CD4-positive, alpha-beta T cell (primary cell): Measurements from ENCODE around the gene MAT1A. TPM values are rescaled to one million over a fixed set of nuclear protein-coding genes. Genes with fewer than 3 reads are reported as not detected.
"Not testable (repeated sequence)": the region's sequence is repeated elsewhere in the genome, so short reads cannot be mapped to it uniquely, and the experiment has no call there.

Experiments
- ATAC-seq: fragments of 200-7000 bp; cut with Tn5 transposase; one replicate; pipeline ENCODE4 v1.10.0; 2022; ENCODE audit warnings: mild to moderate bottlenecking; ENCODE audit not compliant: poor library complexity
- CTCF ChIA-PET: fragments of 350-600 bp; sonication (Branson Sonifier 250); formaldehyde crosslinking; loops from one replicate; lab custom pipeline; 2021; ENCODE audit warnings: antibody characterized with exemption, inconsistent platforms; lab: Charles Lee
- POLR2A ChIA-PET: fragments of 350-600 bp; sonication (Branson Sonifier 250); formaldehyde crosslinking; loops from one replicate; lab custom pipeline; 2021; ENCODE audit warnings: antibody characterized with exemption, inconsistent platforms; lab: Charles Lee
- DNase-seq, 14 experiments: peaks; one replicate each; pipeline ENCODE4 v3.0.0-alpha.2; 2013 to 2020; ENCODE audit warnings: mixed read lengths in 2 of 14
- H3K27ac ChIP-seq, 2 donors: one replicate each; pipeline versions ENCODE4 v1.5.1 to v1.7.0; 2013; ENCODE audit warnings: low read length in 2 of 2, low read depth in 1 of 2, mild to moderate bottlenecking in 1 of 2
- H3K27me3 ChIP-seq, 2 experiments: 1 replicate in 1 of 2; 2 replicates in 1 of 2; pipeline versions ENCODE4 v1.6.1 to v1.7.0; 2013; ENCODE audit warnings: low read length in 2 of 2, control low read depth in 1 of 2, mild to moderate bottlenecking in 1 of 2, moderate library complexity in 1 of 2; ENCODE audit not compliant: insufficient read depth in 2 of 2, control insufficient read depth in 1 of 2
- H3K36me3 ChIP-seq: one replicate; pipeline ENCODE4 v1.6.1; 2013; ENCODE audit warnings: low read length, control low read depth; ENCODE audit not compliant: insufficient read depth
- H3K4me1 ChIP-seq: one replicate; pipeline ENCODE4 v1.6.1; 2013; ENCODE audit warnings: low read length, control low read depth; ENCODE audit not compliant: insufficient read depth
- H3K4me3 ChIP-seq: one replicate; pipeline ENCODE4 v1.5.1; 2013; ENCODE audit warnings: mild to moderate bottlenecking, low read length, moderate library complexity
- H3K9me3 ChIP-seq, 2 experiments: 1 replicate in 1 of 2; 2 replicates in 1 of 2; pipeline versions ENCODE4 v1.6.1 to v1.7.0; 2013; ENCODE audit warnings: low read length in 2 of 2, mild to moderate bottlenecking in 2 of 2, control low read depth in 1 of 2, moderate library complexity in 1 of 2; ENCODE audit not compliant: control insufficient read depth in 1 of 2, insufficient read depth in 1 of 2
- H3K27ac Mint-ChIP-seq: one replicate; pipeline ENCODE4 v1.8.0; 2020; ENCODE audit warnings: mixed read lengths
- H3K27me3 Mint-ChIP-seq: one replicate; pipeline ENCODE4 v1.8.0; 2021; ENCODE audit warnings: mixed read lengths
- H3K36me3 Mint-ChIP-seq: one replicate; pipeline ENCODE4 v1.8.0; 2021; ENCODE audit warnings: low read depth, mixed read lengths
- H3K4me1 Mint-ChIP-seq: one replicate; pipeline ENCODE4 v1.8.0; 2021; ENCODE audit warnings: low read depth, mixed read lengths
- H3K4me3 Mint-ChIP-seq: one replicate; pipeline ENCODE4 v1.8.0; 2020; ENCODE audit warnings: mild to moderate bottlenecking, mixed read lengths
- H3K9me3 Mint-ChIP-seq: one replicate; pipeline ENCODE4 v1.8.0; 2020; ENCODE audit warnings: mixed read lengths
- CTCF ChIP-seq: fragments of 200-600 bp; IDR thresholded peaks from one replicate; pipeline ENCODE4 v1.8.0; 2022; ENCODE audit warnings: antibody characterized with exemption, mild to moderate bottlenecking
- intact Hi-C, 2 experiments: fragments of 100-400 bp; cut with DNase I in 1 of 2; cut with micrococcal nuclease in 1 of 2; formaldehyde crosslinking; loops; one replicate each; pipeline versions ENCODE4 v1.15.1 to v1.9.0; 2023 to 2025; cut with DNase I, micrococcal nuclease
- total RNA-seq, 174 experiments: library from RNA in 2 of 174; stranded (reverse) in 2 of 174; gene quantifications; one replicate each; pipeline ENCODE4 v1.2.3 and lab custom pipeline; 2021 to 2026

The MAT1A gene
- total RNA-seq, 2 experiments from 2014 or later, result not detected

DNA sequence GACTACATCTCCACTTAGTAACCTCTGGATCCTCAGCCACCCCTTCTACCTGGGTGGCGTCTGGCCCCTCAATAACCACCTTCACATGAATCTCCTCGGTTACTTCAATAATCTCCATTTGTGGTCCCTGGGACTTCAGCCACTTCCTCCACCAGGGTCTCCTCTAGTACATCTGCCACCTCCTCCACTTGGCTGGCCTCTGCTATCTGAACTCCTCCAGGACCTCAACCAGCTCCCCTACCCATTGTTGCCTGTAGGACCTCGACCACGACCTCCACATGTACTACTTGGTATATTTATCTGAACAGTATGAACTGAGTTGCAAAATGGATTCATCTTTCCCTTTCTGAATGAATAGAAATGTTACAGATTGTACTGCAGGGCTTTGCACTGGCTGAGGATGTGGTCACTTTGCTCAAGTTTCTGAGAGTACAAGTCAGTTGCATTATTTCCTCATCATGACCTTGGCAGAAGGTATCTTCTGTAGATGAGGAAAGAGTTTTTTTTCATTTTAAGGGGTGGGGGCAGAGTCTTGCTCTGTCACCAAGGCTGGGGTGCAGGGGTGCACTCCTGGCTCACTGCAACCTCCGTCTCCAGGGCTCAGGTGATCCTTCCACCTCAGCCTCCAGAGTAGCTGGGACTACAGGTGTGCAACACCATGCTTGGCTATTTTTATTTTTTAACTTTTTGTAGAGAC, 36.0 kb downstream of the MAT1A start:
- no peaks in the 10 kb centered on the region for H3K36me3 Mint-ChIP-seq
- CTCF ChIA-PET, result no interaction called here

GRCh38 chr10:80252296-80252887, 37.1 kb downstream of the MAT1A start:
- H3K4me1 Mint-ChIP-seq, result no peaks in the 10 kb centered on the region
- ATAC-seq (no peak), DNase-seq (no peak)
- Histone ChIP-seq H3K27ac (no peak overlapping the region), H3K4me3 (no peak overlapping the region), H3K9me3 (no peaks in the 10 kb centered on the region), H3K27me3 (no peaks in the 10 kb centered on the region), H3K4me1 (no peaks in the 10 kb centered on the region), H3K36me3 (no peaks in the 10 kb centered on the region)
- no peak overlapping the region for H3K4me3 Mint-ChIP-seq
- no peaks in the 10 kb centered on the region for H3K36me3 Mint-ChIP-seq
- ChIA-PET CTCF (no interaction called here), POLR2A (no interaction called here)
- no peak for TF ChIP-seq CTCF
- no peaks in the 10 kb centered on the region for H3K9me3 Mint-ChIP-seq
- no peak overlapping the region for H3K27ac Mint-ChIP-seq
- no peaks in the 10 kb centered on the region for H3K27me3 Mint-ChIP-seq
- intact Hi-C loops, result loop anchor here in 1 of 2 experiments (10.0 kb wide), 1 partner anchor 688 kb away; the partner anchor contains the start of gene SFTPA2

More for the DNA sequence above, 36.0 kb downstream of the MAT1A start:
- Histone ChIP-seq H3K4me3 (no peak overlapping the region), H3K27me3 (no peaks in the 10 kb centered on the region), H3K27ac (no peak overlapping the region), H3K36me3 (no peaks in the 10 kb centered on the region), H3K4me1 (no peaks in the 10 kb centered on the region), H3K9me3 (no peaks in the 10 kb centered on the region)
- POLR2A ChIA-PET, result no interaction called here
- DNase-seq (peak in 1 of 14 experiments; percentile 1), ATAC-seq (no peak)
- no peaks in the 10 kb centered on the region for H3K27me3 Mint-ChIP-seq
- no peak for TF ChIP-seq CTCF
- no peaks in the 10 kb centered on the region for H3K4me1 Mint-ChIP-seq
- intact Hi-C loops, result loop anchor here in 1 of 2 experiments (10.0 kb wide), 1 partner anchor 689 kb away; the partner anchor contains the start of gene SFTPA2
- H3K27ac Mint-ChIP-seq, result no peak overlapping the region
- H3K4me3 Mint-ChIP-seq, result no peak overlapping the region
- no peaks in the 10 kb centered on the region for H3K9me3 Mint-ChIP-seq

- CTCF ChIA-PET, DNase-seq, H3K4me3 Mint-ChIP-seq: not testable (repeated sequence)
Measured at GRCh38 chr10:80251703-80252280, 37.7 kb downstream of the MAT1A start.

GRCh38 chr10:80250399-80250798, 39.1 kb downstream of the MAT1A start:
- H3K4me1 Mint-ChIP-seq, H3K4me3 Mint-ChIP-seq, CTCF ChIA-PET, H3K27ac ChIP-seq, H3K4me3 ChIP-seq, H3K27ac Mint-ChIP-seq, POLR2A ChIA-PET, H3K9me3 ChIP-seq, H3K27me3 ChIP-seq, H3K27me3 Mint-ChIP-seq, ATAC-seq, H3K36me3 ChIP-seq, H3K4me1 ChIP-seq, H3K36me3 Mint-ChIP-seq, H3K9me3 Mint-ChIP-seq, DNase-seq: not testable (repeated sequence)
- intact Hi-C loops, result loop anchor here in 1 of 2 experiments (10.0 kb wide), 1 partner anchor 686 kb away; the partner anchor contains the start of gene SFTPA2

More at GRCh38 chr10:80251703-80252280, 37.7 kb downstream of the MAT1A start:
- H3K4me1 ChIP-seq, H3K9me3 Mint-ChIP-seq, H3K27me3 Mint-ChIP-seq, ATAC-seq, H3K4me1 Mint-ChIP-seq, H3K27ac ChIP-seq, H3K9me3 ChIP-seq, H3K4me3 ChIP-seq, H3K36me3 Mint-ChIP-seq, H3K27ac Mint-ChIP-seq, H3K27me3 ChIP-seq, POLR2A ChIA-PET, H3K36me3 ChIP-seq: not testable (repeated sequence)
- intact Hi-C loops, result loop anchor here in 1 of 2 experiments (10.0 kb wide), 1 partner anchor 687 kb away; the partner anchor contains the start of gene SFTPA2

- CTCF ChIA-PET, H3K4me1 ChIP-seq, H3K27ac ChIP-seq, ATAC-seq, DNase-seq, H3K9me3 ChIP-seq, H3K36me3 Mint-ChIP-seq, H3K27me3 Mint-ChIP-seq, H3K27me3 ChIP-seq, H3K4me1 Mint-ChIP-seq, H3K4me3 Mint-ChIP-seq, H3K9me3 Mint-ChIP-seq, H3K36me3 ChIP-seq, POLR2A ChIA-PET, H3K4me3 ChIP-seq, H3K27ac Mint-ChIP-seq: not testable (repeated sequence)
- intact Hi-C loops, result loop anchor here in 1 of 2 experiments (10.0 kb wide), 1 partner anchor 685 kb away; the partner anchor contains the start of gene SFTPA2
Measured at GRCh38 chr10:80249906-80250305, 39.6 kb downstream of the MAT1A start.
